Omental fat pad (tissue), 4 donors: Measurements from ENCODE around the gene TMEM259. TPM values are rescaled to one million over a fixed set of nuclear protein-coding genes. Genes with fewer than 3 reads are reported as not detected.

Experiments used
- ATAC-seq: fragments of 150-250 bp; one replicate; pipeline ENCODE4 v1.9.1; 2016; ENCODE audit warnings: mild to moderate bottlenecking, moderate library complexity; ENCODE audit not compliant: low FRiP score
- DNase-seq: peaks from one replicate; pipeline ENCODE4 v3.0.0-alpha.2; 2019; ENCODE audit warnings: low spot score
- CTCF ChIP-seq, 3 donors: fragments of 450-650 bp; IDR thresholded peaks; one replicate each; pipeline ENCODE4 v1.5.1; 2016 to 2017; ENCODE audit warnings: antibody characterized with exemption in 3 of 3, mild to moderate bottlenecking in 3 of 3, moderate library complexity in 2 of 3
- total RNA-seq, 4 donors: library from RNA; depleted of rRNA; stranded (reverse); fragments of >200 nt; gene quantifications; one replicate each; pipeline ENCODE4 v1.1.0, GENCODE V29; 2016

Gene TMEM259
- total RNA-seq, 4 donors from 2014 or later: 112 to 164 (median 161) TPM

DNA sequence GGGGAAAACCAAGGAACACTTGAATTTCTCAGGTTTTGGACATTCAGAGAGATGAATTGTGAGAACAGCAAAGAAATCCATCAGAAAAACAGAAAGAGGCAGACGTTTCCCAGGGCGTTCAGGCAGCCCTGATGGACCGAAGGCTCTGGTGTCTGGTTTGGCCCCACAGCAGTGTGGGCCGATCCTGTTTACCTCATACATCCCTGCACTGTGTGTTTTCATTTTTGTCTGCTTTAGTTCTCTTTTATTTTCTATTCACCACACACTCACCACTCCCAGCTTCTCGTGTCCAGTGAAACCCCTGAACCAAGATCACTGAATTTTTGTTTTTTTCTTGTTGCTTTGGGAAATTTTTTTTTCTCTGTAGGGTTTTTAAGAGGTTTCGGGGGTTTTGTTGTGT lies 48.6 kb downstream of the TMEM259 start:
- no peak for ATAC-seq
- no peak for TF ChIP-seq CTCF (IDR thresholded peaks at IDR 0.05)
- DNase-seq: no peak

DNA sequence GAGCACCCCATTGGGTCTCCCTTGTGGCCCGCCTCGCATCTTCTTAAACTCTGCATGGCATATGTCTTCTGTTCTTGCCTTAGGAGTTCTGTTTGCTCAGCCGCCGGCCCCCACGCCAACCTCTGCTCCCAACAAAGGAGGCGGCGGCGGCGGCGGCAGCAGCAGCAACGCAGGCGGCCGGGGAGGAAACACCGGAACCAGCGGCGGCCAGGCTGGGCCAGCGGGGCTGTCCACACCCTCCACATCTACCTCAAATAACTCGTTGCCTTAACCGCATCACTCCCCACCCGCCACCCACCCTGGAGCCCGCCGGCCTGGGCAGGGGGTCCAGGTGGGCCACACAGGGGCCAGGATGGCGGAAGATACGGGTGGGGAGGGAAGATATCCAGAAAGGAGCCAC lies 49.1 kb downstream of the TMEM259 start:
- TF ChIP-seq CTCF (IDR thresholded peaks at IDR 0.05): no peak
- ATAC-seq: no peak
- DNase-seq: no peak

DNA sequence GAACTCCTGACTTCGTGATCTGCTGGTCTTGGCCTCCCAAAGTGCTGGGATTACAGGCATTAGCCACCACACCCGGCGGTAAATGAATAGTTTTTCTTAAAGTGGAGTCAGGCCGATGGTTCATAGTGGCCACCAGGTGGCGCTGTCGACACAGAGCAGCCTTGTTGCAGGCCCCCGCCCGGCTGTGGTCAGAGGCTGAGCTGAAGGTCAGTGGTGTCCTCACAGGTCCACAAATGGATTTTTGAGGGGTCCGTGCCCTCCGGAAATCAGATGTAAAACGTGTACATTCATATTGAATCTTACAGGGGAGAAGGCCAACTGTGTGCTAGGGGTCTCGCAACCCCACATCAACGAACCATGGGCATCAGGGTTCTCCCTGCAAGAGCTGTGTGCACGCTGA lies 50.2 kb downstream of the TMEM259 start:
- DNase-seq: no peak
- ATAC-seq: no peak
- TF ChIP-seq CTCF (IDR thresholded peaks at IDR 0.05): no peak

DNA sequence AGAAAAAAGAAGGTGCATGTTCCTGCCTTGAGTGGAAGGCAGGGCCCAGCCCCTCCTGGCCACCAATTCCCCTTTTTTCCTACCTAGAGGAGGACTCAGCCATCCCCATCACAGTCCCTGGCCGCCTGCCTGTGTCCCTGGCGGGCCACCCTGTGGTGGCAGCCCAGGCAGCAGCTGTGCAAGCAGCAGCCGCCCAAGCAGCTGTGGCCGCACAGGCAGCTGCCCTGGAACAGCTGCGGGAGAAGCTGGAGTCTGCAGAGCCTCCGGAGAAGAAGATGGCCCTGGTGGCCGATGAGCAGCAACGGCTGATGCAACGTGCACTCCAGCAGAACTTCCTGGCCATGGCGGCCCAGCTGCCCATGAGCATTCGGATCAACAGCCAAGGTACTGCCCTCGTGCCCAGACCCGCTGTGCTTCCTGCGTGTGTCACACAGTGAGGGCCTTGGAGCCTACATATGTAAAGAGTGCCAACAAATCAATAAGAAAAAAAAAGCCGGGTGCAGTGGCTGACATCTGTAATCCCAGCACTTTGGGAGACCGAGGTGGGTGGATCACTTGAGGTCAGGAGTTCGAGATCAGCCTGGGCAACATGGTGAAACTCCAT lies 54.3 kb downstream of the TMEM259 start:
- ATAC-seq (no peak), DNase-seq (no peak)
- no peak for TF ChIP-seq CTCF (IDR thresholded peaks at IDR 0.05)

DNA sequence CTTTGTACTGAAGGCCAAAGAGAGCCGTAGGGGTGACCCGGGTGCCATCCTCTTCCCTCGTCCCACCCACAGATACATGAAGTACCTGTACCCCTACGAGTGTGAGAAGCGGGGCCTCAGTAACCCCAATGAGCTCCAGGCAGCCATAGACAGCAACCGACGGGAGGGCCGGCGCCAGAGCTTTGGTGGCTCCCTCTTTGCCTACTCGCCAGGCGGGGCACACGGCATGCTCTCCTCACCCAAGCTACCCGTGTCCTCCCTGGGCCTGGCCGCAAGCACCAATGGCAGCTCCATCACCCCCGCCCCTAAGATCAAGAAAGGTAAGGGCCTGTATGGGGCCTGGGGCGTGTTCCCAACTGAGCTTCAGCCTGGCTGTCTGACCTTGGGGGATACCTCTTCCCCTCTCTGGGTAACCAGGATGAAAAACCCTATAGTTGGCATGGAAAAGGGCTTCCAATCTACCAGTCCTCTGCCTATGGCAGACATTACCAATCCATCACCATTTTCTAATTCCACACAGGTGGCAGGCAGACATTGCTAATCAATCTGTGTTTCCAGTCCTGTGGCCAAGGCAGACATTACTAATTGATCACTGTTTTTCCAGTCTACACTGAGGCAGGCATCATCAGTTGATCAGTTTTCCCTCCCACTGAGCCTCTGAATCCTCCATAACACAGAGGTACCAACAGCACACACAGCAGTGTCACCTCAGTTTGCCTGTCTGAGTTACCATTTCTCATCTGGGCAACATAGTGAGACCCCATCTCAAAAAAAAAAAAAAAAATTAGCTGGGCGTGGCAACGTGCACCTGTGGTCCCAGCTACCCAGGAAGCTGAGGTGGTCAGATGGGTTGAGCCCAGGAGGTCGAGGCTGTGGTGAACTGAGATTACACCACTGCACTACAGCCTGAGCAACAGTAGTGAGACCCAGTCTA lies 55.9 kb downstream of the TMEM259 start:
- ATAC-seq: no peak
- TF ChIP-seq CTCF (IDR thresholded peaks at IDR 0.05): no peak
- DNase-seq: no peak

GRCh38 chr19:964116-964520 lies 56.8 kb downstream of the TMEM259 start:
- TF ChIP-seq CTCF (IDR thresholded peaks at IDR 0.05): no peak
- ATAC-seq: no peak
- no peak for DNase-seq
